HCT116 (cell line): ENCODE data around the gene GSKIP. TPM values are rescaled to one million over a fixed set of nuclear protein-coding genes. Genes with fewer than 3 reads are reported as not detected.

Experiments used
- ATAC-seq: fragments of 200-7000 bp; cut with Tn5 transposase; 2 replicates; pipeline ENCODE4 v1.9.1; 2020; ENCODE audit warnings: mild to moderate bottlenecking, moderate library complexity
- BruUV-seq: library from RNA; stranded (reverse); fragments of 400-500 nt; replicated peaks from 2 replicates; lab custom pipeline; 2021; lab: Mats Ljungman, UMichigan
- CTCF ChIA-PET: fragments of 300-600 bp; sonication (Branson Sonifier 250); formaldehyde crosslinking; loops from one replicate; lab custom pipeline; 2021; ENCODE audit warnings: antibody characterized with exemption; lab: Charles Lee
- POLR2A ChIA-PET: fragments of 300-600, 350-600 bp; sonication (Branson Sonifier 250); formaldehyde crosslinking; loops from one replicate; lab custom pipeline; 2021; ENCODE audit warnings: antibody characterized with exemption; lab: Charles Lee
- RAD21 ChIA-PET, 2 experiments: fragments of 300-600 bp; sonication (Branson Sonifier 250); formaldehyde crosslinking; loops; one replicate each; lab custom pipeline; 2023; ENCODE audit warnings: low total read pairs in 2 of 2; ENCODE audit not compliant: uncharacterized antibody in 2 of 2, unreplicated experiment in 2 of 2, low non-redundant PET in 1 of 2; lab: Charles Lee
- DNase-seq: peaks from one replicate; pipeline ENCODE4 v3.0.0-alpha.2; 2010; ENCODE audit warnings: low read depth, low spot score
- H2AFZ ChIP-seq: fragments of 200-600 bp; shearing (Covaris generic), sonication (generic); 2 replicates; pipeline ENCODE4 v1.6.1; 2017; ENCODE audit warnings: low read depth, mixed run types, mixed read lengths, antibody characterized with exemption, low read length; ENCODE audit not compliant: poor library complexity, severe bottlenecking
- H3K27ac ChIP-seq: 2 replicates; pipeline ENCODE4 v1.5.1; 2012; ENCODE audit warnings: low read depth, low read length
- H3K27me3 ChIP-seq: fragments of 200-600 bp; sonication (generic); 2 replicates; pipeline ENCODE4 v1.6.1; 2016; ENCODE audit warnings: mixed run types, low read length, mixed read lengths; ENCODE audit not compliant: insufficient read depth
- H3K36me3 ChIP-seq, 2 experiments: fragments of 200-500 bp in 1 of 2; fragments of 200-600 bp in 1 of 2; sonication (Bioruptor generic) in 1 of 2; sonication (generic) in 1 of 2; 2 replicates each; pipeline versions ENCODE4 v1.5.1 to v1.6.1; 2014 to 2016; ENCODE audit warnings: low read length in 2 of 2, inconsistent platforms in 1 of 2, mixed read lengths in 1 of 2, mixed run types in 1 of 2; ENCODE audit not compliant: insufficient read depth in 2 of 2, control insufficient read depth in 1 of 2
- H3K4me1 ChIP-seq, 2 experiments: fragments of 200-600 bp in 1 of 2; sonication (generic) in 1 of 2; 2 replicates each; pipeline versions ENCODE4 v1.5.1 to v1.6.1; 2012 to 2017; ENCODE audit warnings: low read length in 2 of 2, inconsistent platforms in 1 of 2, mild to moderate bottlenecking in 1 of 2, mixed read lengths in 1 of 2, mixed run types in 1 of 2, moderate library complexity in 1 of 2; ENCODE audit not compliant: insufficient read depth in 2 of 2, control insufficient read depth in 1 of 2
- H3K4me2 ChIP-seq: fragments of 200-600 bp; sonication (generic); 2 replicates; pipeline ENCODE4 v1.6.1; 2017; ENCODE audit warnings: mixed run types, low read length, mixed read lengths
- H3K4me3 ChIP-seq, 2 experiments: fragments of 200-600 bp in 1 of 2; sonication (generic) in 1 of 2; replicated peaks in 1 of 2; 2 replicates each; pipeline ENCODE4 v1.5.1; 2011 to 2016; ENCODE audit warnings: low read length in 2 of 2, control low read depth in 1 of 2, low read depth in 1 of 2, mild to moderate bottlenecking in 1 of 2, mixed read lengths in 1 of 2, mixed run types in 1 of 2
- H3K79me2 ChIP-seq: fragments of 200-600 bp; sonication (generic); 2 replicates; pipeline ENCODE4 v1.6.1; 2017; ENCODE audit warnings: mild to moderate bottlenecking, mixed run types, low read length, moderate library complexity, mixed read lengths; ENCODE audit not compliant: insufficient read depth
- H3K9ac ChIP-seq: fragments of 200-600 bp; sonication (generic); 2 replicates; pipeline ENCODE4 v1.6.1; 2016; ENCODE audit warnings: low read length, mixed read lengths
- H3K9me2 ChIP-seq: fragments of 200-600 bp; sonication (generic), shearing (Covaris generic); 2 replicates; pipeline ENCODE4 v1.6.1; 2017; ENCODE audit warnings: mixed run types, mild to moderate bottlenecking, moderate library complexity; ENCODE audit not compliant: insufficient read depth
- H3K9me3 ChIP-seq, 2 experiments: fragments of 200-500 bp in 1 of 2; fragments of 200-600 bp in 1 of 2; sonication (Bioruptor generic) in 1 of 2; sonication (generic) in 1 of 2; 2 replicates each; pipeline ENCODE4 v1.6.1; 2014 to 2017; ENCODE audit warnings: low read length in 2 of 2, mixed read lengths in 2 of 2, inconsistent platforms in 1 of 2, low read depth in 1 of 2, mild to moderate bottlenecking in 1 of 2, mixed run types in 1 of 2, moderate library complexity in 1 of 2; ENCODE audit not compliant: control insufficient read depth in 1 of 2, insufficient read depth in 1 of 2
- H4K20me1 ChIP-seq: fragments of 200-600 bp; sonication (generic), shearing (Covaris generic); 2 replicates; pipeline ENCODE4 v1.6.1; 2017; ENCODE audit warnings: mixed run types, mild to moderate bottlenecking, moderate library complexity; ENCODE audit not compliant: insufficient read depth
- CBX3 ChIP-seq: IDR thresholded peaks from 2 replicates; pipeline ENCODE4 v1.6.1; 2012; ENCODE audit warnings: low read depth
- EGR1 ChIP-seq: IDR thresholded peaks from 2 replicates; pipeline ENCODE4 v1.6.1; 2012; ENCODE audit warnings: low read depth
- ELF1 ChIP-seq: IDR thresholded peaks from 2 replicates; pipeline ENCODE4 v1.6.1; 2012; ENCODE audit warnings: low read depth, borderline replicate concordance
- POLR2A ChIP-seq: IDR thresholded peaks from 2 replicates; pipeline ENCODE4 v1.7.0; 2011; ENCODE audit warnings: borderline replicate concordance; ENCODE audit not compliant: insufficient read depth, insufficient read length; ENCODE audit errors: extremely low read depth
- ZFX ChIP-seq: fragments of 450-650 bp; IDR thresholded peaks from 2 replicates; pipeline ENCODE4 v1.6.1; 2017
- ZNF274 ChIP-seq: fragments of 200-500 bp; sonication (Bioruptor generic); IDR thresholded peaks from 2 replicates; pipeline ENCODE4 v1.6.1; 2014; ENCODE audit warnings: mild to moderate bottlenecking, low read depth, low read length, inconsistent platforms
- intact Hi-C: fragments of 100-400 bp; cut with micrococcal nuclease; formaldehyde crosslinking; loops from 2 replicates; pipeline ENCODE4 v1.10.0; 2022
- total RNA-seq: library from RNA; stranded (reverse); gene quantifications from one replicate; pipeline ENCODE4 v1.2.1, GENCODE V29; 2021; ENCODE audit not compliant: unreplicated experiment
- TF ChIP-seq, protein P1 (sequence below): IDR thresholded peaks from 2 replicates; pipeline ENCODE4 v1.6.1; 2012

GSKIP gene
- total RNA-seq, 1 experiment from 2014 or later: 21.7 TPM

GRCh38 chr14:96418075-96418474, 54.7 kb downstream of the GSKIP start:
- TF ChIP-seq CBX3 (no peak), ZFX (no peak), EGR1 (no peak)
- TF ChIP-seq, protein P1, sequence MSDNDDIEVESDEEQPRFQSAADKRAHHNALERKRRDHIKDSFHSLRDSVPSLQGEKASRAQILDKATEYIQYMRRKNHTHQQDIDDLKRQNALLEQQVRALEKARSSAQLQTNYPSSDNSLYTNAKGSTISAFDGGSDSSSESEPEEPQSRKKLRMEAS: no peak
- TF ChIP-seq, all 23 proteins: peak for 0
- RAD21 ChIA-PET: no interaction called here
- H3K36me3 ChIP-seq: no peaks in the 10 kb centered on the region
- intact Hi-C loops: no loop called here
- H3K4me3 ChIP-seq: no peak overlapping the region
- H4K20me1 ChIP-seq: no peaks in the 10 kb centered on the region
- H2AFZ ChIP-seq: no peak overlapping the region
- BruUV-seq: no TSS peak
- DNase-seq: no peak
- no peaks in the 10 kb centered on the region for H3K4me1 ChIP-seq
- no peaks in the 10 kb centered on the region for H3K9me2 ChIP-seq
- no peaks in the 10 kb centered on the region for H3K79me2 ChIP-seq
- POLR2A ChIA-PET: no interaction called here
- CTCF ChIA-PET: no interaction called here
- no peaks in the 10 kb centered on the region for H3K27me3 ChIP-seq
- no peaks in the 10 kb centered on the region for H3K9me3 ChIP-seq
- peak; percentile 42; the same call in 1 of the 2 replicates for ATAC-seq
- H3K9ac ChIP-seq: no peak overlapping the region
- no peak overlapping the region for H3K4me2 ChIP-seq
- H3K27ac ChIP-seq: no peak overlapping the region

DNA sequence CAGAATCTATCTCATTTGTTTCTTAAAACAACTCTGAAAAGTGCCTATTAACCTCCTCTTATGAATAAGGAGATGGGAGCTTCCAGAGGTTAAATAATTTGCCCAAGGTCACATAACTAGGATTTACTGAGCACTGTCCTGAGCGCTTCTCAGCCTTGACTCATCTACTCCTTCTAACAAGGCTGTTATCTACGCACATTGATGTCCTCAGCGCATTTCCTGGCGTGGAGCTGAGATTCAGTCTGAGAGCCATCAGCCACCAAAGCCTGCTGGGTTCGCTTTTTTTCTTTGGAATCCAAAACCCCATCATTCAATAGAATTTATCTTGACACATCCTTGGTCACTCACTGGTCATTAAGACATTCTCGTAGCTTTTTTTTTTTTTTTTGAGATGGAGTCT, 57.9 kb downstream of the GSKIP start:
- H3K27me3 ChIP-seq: no peaks in the 10 kb centered on the region
- no peak for TF ChIP-seq ELF1
- no peak for TF ChIP-seq ZNF274
- TF ChIP-seq POLR2A: no peak
- TF ChIP-seq, all 23 proteins: peak for 0
- ChIA-PET RAD21 (no interaction called here), CTCF (interaction anchor here (1.5 to 2.0 kb wide), 2 partner anchors 127 to 320 kb away, joined by 3 to 10 read pairs; no protein-coding TSS in a partner anchor), POLR2A (no interaction called here)
- no peak for ATAC-seq
- DNase-seq: no peak
- Histone ChIP-seq H3K4me1 (no peaks in the 10 kb centered on the region), H3K27ac (no peak overlapping the region), H3K9me3 (no peaks in the 10 kb centered on the region), H3K36me3 (no peaks in the 10 kb centered on the region), H3K79me2 (no peaks in the 10 kb centered on the region), H3K9me2 (no peaks in the 10 kb centered on the region), H3K4me2 (no peak overlapping the region), H4K20me1 (no peaks in the 10 kb centered on the region), H3K4me3 (no peak overlapping the region), H2AFZ (no peak overlapping the region), H3K9ac (no peak overlapping the region)
- BruUV-seq: no TSS peak
- intact Hi-C loops: loop anchor here (10.0 kb wide), 1 partner anchor 416 kb away; no protein-coding TSS in a partner anchor
